Measurements from ENCODE around the gene LMX1A. TPM values are rescaled to one million over a fixed set of nuclear protein-coding genes. Genes with fewer than 3 reads are reported as not detected.

LMX1A gene
- polyA plus RNA-seq, 1 experiment = not detected

DNA sequence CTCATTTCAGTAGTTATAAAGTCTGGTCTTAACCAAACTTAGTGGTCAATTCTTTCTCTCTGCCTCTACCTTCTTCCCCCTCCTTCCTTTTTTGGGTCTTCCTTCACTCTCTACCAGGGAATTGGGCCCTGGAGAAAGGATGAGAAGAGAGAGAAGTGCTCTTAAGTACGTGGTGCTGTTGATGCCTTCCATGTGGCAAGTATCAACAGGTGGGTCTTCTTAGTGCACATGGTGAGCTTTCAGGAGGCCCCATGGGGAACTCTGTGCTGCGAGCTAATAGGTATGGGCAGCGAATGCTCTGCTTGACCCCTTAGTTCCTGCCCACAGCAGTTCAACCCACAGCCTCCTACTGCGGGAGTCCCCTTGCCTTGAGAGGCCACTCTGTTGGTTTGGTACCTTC is 39.4 kb upstream of the LMX1A start:
- H3K36me3 ChIP-seq (ENCODE audit: control insufficient read depth, insufficient read depth, low read length) = no peaks in the 10 kb centered on the region
- no peak for DNase-seq (ENCODE audit: low read depth)
- CTCF ChIA-PET = interaction anchor here (1.0 to 8.8 kb wide), 4 partner anchors 13 to 201 kb away, joined by 3 to 236 read pairs (median 46); no protein-coding TSS in a partner anchor
- TF ChIP-seq, protein P1, sequence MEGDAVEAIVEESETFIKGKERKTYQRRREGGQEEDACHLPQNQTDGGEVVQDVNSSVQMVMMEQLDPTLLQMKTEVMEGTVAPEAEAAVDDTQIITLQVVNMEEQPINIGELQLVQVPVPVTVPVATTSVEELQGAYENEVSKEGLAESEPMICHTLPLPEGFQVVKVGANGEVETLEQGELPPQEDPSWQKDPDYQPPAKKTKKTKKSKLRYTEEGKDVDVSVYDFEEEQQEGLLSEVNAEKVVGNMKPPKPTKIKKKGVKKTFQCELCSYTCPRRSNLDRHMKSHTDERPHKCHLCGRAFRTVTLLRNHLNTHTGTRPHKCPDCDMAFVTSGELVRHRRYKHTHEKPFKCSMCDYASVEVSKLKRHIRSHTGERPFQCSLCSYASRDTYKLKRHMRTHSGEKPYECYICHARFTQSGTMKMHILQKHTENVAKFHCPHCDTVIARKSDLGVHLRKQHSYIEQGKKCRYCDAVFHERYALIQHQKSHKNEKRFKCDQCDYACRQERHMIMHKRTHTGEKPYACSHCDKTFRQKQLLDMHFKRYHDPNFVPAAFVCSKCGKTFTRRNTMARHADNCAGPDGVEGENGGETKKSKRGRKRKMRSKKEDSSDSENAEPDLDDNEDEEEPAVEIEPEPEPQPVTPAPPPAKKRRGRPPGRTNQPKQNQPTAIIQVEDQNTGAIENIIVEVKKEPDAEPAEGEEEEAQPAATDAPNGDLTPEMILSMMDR (IDR thresholded peaks at IDR 0.05; ENCODE audit: insufficient read depth, low read depth, low read length) = no peak
- H3K27me3 ChIP-seq (ENCODE audit: control insufficient read depth, insufficient read depth, low read length) = peaks cover 14% of the 10 kb centered on the region
- POLR2A ChIA-PET = no interaction called here
- H3K4me3 ChIP-seq (ENCODE audit: low read depth, low read length) = no peak overlapping the region

DNA sequence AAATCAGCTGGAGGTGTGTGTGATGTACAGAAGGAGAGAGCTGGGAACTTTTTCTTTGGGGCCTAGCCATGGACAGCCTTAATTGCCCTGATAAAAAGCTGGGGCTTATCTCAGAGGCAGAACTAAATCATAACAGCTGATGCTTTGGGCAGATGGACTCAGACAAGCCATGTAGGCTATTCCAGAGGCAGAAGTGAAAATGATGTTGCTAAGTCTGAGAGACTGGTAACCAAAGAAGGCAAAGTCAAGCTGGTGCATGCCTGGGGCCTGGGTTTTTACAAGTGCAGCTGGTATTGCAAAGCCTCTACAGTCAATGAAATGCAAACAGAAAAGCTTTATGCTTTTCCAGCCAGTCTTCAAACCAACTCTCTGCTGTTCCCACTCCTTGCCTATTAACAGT is 39.0 kb upstream of the LMX1A start:
- ChIA-PET POLR2A (no interaction called here), CTCF (interaction anchor here (1.0 to 8.8 kb wide), 5 partner anchors 13 to 201 kb away, joined by 3 to 236 read pairs (median 38); no protein-coding TSS in a partner anchor)
- TF ChIP-seq, protein P1 (IDR thresholded peaks at IDR 0.05; ENCODE audit: insufficient read depth, low read depth, low read length) = no peak
- H3K36me3 ChIP-seq (ENCODE audit: control insufficient read depth, insufficient read depth, low read length) = no peaks in the 10 kb centered on the region
- peaks cover 15% of the 10 kb centered on the region for H3K27me3 ChIP-seq (ENCODE audit: control insufficient read depth, insufficient read depth, low read length)
- no peak for DNase-seq (ENCODE audit: low read depth)
- no peak overlapping the region for H3K4me3 ChIP-seq (ENCODE audit: low read depth, low read length)

DNA sequence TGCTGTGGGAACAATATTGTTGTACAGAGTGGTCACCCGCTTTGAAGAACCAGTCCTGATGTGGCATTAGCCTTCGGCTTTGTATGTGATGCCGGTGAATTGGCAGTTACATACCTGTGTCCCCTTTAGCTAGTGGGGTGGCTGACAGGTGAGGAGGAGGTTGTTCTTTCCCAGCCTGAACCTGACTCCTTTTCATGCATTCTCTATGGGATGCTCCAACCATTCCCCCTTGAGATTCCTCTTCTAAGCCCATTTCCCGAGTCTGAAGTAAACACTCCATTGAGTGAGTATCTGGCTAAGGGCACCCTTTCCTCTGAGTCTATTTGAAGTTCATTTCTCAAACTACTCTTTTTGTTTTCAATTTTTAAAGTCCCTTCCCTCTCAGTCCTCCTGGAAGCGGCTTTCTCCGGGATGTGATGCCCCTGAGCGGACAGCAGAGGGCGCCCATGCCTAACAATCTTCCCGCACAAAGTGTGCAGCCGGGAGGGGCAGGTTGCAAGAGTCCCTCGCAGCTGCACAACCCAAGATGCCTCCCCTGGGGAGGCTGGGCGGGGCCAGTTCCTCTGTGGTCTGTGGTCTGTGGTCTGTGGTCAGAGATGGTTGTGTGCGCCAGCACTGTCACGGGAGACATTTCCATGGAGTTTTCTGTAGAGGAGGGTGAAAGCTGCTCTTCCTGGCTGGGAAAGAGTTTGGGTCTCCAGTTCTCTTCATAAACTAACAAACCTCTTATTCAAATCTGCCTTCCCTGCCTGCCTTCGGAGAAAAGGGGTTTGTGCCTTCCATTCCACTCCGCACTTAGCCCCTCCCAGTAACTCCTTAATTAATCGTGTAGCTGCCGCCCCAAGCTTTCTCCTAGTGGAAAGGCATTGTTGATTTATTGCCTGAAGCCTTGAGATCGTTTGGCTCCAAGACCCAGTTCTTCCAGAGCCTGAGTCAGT is 36.4 kb upstream of the LMX1A start:
- H3K36me3 ChIP-seq (ENCODE audit: control insufficient read depth, insufficient read depth, low read length) = no peaks in the 10 kb centered on the region
- ChIA-PET POLR2A (no interaction called here), CTCF (interaction anchor here (0.6 to 8.8 kb wide), 18 partner anchors 10 to 279 kb away, joined by 3 to 236 read pairs (median 6); no protein-coding TSS in a partner anchor)
- peak; percentile 60 for DNase-seq (ENCODE audit: low read depth)
- TF ChIP-seq, protein P1 (IDR thresholded peaks at IDR 0.05; ENCODE audit: insufficient read depth, low read depth, low read length) = peak; percentile 96
- no peak overlapping the region for H3K4me3 ChIP-seq (ENCODE audit: low read depth, low read length)
- H3K27me3 ChIP-seq (ENCODE audit: control insufficient read depth, insufficient read depth, low read length) = peaks cover 19% of the 10 kb centered on the region

DNA sequence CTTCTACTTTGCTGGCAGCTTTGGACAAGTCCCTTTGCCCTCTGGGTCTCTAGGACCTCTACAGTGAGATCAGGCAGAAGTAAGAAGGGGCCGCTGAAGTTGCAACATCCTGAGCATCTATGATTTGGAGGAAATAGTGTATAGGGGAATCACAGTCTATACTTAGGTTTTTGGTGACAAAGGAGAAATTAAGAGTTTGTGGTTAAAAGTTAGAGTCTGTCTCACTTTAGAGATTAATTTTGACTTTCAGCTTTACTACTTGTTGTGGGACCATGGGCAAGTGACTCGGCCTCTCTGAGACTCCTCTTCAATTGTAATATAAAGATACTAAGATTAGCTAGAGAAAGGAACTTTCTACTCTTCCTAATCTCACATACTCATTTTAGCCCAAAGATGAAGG is 33.1 kb upstream of the LMX1A start:
- Histone ChIP-seq H3K36me3 (ENCODE audit: control insufficient read depth, insufficient read depth, low read length) (no peaks in the 10 kb centered on the region), H3K27me3 (ENCODE audit: control insufficient read depth, insufficient read depth, low read length) (peaks cover 16% of the 10 kb centered on the region), H3K4me3 (ENCODE audit: low read depth, low read length) (no peak overlapping the region)
- DNase-seq (ENCODE audit: low read depth) = no peak
- TF ChIP-seq, protein P1 (IDR thresholded peaks at IDR 0.05; ENCODE audit: insufficient read depth, low read depth, low read length) = no peak
- POLR2A ChIA-PET = interaction anchor here (0.7 kb wide), 1 partner anchor 208 kb away, joined by 3 read pairs; no protein-coding TSS in a partner anchor
- CTCF ChIA-PET = interaction anchor here (2.4 to 2.8 kb wide), 3 partner anchors 9 to 203 kb away, joined by 9 to 12 read pairs (median 9); no protein-coding TSS in a partner anchor

DNA sequence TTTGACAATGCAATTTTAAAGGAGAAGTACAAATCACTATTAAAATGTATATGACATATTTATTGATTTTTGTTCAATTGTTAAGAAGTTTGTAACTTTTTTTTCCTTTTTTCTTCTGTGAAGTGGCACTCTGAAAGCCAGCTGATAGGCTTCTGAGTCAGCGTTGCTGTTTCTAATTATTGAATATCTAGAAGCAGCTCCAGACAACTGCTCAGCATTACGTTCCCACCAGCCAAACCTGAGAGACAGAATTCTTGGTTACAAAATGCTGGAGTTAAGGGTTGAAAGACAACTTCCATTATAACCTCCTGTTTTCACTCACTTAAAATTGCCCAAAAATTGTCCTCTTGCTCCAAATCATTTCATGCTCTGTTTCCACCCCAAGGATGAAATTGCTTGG is 31.4 kb upstream of the LMX1A start:
- TF ChIP-seq, protein P1 (IDR thresholded peaks at IDR 0.05; ENCODE audit: insufficient read depth, low read depth, low read length) = no peak
- H3K4me3 ChIP-seq (ENCODE audit: low read depth, low read length) = no peak overlapping the region
- H3K27me3 ChIP-seq (ENCODE audit: control insufficient read depth, insufficient read depth, low read length) = peaks cover 16% of the 10 kb centered on the region
- CTCF ChIA-PET = interaction anchor here (1.3 to 2.8 kb wide), 4 partner anchors 11 to 205 kb away, joined by 8 to 12 read pairs (median 9); no protein-coding TSS in a partner anchor
- no peak for DNase-seq (ENCODE audit: low read depth)
- no peaks in the 10 kb centered on the region for H3K36me3 ChIP-seq (ENCODE audit: control insufficient read depth, insufficient read depth, low read length)
- POLR2A ChIA-PET = no interaction called here
